8988T (cell line): ENCODE measurements around the gene OGDH.
"Not testable (repeated sequence)": the region's sequence is repeated elsewhere in the genome, so short reads cannot be mapped to it uniquely, and the experiment has no call there.

ENCODE experiments used
- DNase-seq: peaks from one replicate; pipeline ENCODE4 v3.0.0; 2011

Gene OGDH

DNA sequence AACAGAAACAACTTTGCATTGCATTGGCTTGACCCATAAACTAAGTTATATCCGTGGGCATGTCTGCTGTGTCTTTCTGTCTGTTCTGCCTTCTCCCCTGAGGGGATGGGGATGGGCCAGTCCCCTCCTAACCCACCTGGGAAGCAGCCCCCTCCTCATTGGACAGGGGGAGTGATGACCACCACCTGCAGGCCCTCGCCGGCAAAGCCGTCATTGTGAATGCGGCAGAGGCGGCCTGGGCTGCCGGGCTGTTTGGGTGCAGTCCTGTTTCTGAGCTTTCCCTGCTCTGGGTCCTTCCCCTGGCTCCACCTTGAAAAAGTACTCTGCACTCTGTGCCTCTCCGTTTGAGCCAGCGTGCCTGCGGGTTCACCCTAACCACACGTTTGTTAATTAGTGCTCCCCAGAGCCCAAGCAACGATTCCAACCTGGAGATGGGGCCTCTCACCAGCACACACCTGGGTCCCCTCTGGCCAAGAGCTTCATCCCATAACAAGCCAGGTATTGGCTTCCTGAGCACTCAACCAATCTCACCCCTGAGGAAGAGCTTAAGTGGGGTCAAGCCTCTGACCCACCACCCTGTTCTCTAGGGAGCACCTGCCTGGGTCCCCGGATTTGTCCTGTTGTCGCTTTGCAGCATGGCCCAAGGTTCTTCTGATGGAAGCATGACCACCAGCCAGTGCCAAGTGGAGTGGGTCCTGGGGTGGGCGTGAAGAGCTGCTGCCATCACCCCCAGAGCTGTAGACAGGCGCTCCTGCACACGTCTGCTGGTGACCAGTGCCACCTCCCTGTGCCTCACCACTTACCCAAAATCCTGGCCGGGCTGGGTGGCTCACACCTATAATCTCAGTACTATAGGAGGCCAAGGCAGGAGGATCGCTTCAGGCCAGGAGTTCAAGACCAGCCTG is 102.8 kb downstream of the OGDH start:
- DNase-seq = no peak

DNA sequence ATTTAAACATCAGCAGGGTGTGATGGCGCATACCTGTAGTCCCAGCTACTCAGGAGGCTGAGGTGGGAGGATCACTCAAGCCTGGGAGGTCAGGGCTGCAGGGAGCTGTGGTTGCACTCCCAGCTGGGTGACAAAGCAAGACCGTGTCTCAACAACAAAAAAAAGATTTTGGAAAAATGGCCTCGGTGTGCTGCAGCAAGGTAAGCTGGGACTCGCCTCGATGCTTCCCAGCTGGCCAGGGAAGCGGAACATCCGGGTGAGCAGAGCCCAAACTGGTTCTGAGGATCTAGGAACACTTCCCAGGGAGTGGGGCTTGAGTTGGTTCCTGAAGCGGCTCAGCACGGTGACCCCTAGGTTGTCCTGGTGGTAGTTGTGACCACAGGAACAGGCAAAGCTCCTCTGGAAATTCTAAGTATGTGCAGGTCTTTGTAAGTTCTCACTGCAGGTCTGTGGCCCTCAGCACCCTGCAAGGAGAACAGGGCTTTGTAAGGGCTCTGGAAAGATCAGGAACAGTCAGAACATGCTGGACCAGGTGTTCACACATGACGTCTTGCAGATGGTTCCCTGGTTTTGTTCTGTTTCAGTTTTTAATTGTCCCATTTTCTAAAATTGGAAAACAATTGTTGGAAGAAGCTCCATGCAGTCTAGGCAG is 103.6 kb downstream of the OGDH start:
- DNase-seq = no peak

DNA sequence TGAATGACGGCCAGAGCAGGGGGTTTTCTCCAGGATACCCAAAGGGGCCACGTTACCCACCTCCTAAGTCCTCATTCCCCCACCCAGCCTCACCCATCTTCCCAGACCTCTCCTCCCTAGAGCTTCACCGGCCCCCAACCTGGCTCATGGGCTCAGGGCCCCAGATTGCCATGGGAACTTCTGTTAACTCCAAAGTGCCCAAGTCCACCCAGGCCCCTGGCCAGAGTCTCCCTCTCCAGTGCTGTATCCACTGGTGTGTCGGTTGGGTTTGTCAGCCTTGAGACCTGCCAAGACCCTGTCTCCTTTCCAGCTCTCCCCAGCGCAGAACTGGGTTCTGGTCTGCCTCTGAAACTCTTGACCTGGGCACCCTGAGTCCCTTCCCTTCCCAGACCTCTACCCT is 105.1 kb downstream of the OGDH start:
- no peak for DNase-seq

- DNase-seq = no peak
These were observed 105.6 kb downstream of the OGDH start for GRCh38 chr7:44712012-44712411.

DNA sequence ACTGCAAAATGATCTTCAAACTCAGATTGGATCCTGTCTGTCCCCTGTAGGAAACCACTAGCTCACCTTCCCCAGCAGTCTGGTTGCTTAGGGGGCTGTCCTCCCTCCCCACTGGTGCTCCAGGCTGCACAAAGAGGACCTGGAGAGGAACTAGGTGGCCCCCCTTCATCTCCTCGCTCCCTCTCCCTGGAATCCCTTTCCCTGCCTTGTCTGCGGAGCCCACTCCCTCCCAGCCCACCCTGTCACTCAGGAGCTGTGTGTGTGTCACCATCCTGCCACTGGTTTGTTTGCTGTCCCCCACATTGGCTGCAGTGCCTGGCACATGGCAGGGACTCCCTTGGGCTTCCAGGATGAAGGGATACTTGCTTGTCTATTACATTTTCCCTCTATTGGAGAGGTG is 106.7 kb downstream of the OGDH start:
- DNase-seq = no peak

- DNase-seq = no peak
These were observed 107.4 kb downstream of the OGDH start for GRCh38 chr7:44713680-44714335.

GRCh38 chr7:44716205-44716604 is 109.8 kb downstream of the OGDH start:
- DNase-seq = no peak

GRCh38 chr7:44720301-44720700 is 113.9 kb downstream of the OGDH start:
- no peak for DNase-seq

DNA sequence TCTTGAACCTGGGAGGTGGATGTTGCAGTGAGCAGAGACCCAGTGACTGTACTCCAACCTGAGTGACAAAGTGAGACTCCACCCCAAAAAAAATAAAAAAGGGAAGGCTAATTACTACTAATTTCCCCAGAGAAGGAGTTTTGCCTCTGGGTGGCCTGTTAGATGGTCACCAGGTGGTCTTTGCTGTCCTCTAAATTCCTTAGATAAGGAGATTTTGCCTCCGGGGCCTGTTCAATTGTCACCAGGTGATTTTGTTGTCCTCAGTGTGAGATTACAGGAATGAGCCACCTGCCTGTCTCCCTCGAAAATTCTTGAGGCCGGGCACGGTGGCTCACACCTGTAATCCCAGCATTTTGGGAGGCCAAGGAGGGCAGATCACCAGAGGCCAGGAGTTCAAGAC is 117.8 kb downstream of the OGDH start:
- no peak for DNase-seq

DNA sequence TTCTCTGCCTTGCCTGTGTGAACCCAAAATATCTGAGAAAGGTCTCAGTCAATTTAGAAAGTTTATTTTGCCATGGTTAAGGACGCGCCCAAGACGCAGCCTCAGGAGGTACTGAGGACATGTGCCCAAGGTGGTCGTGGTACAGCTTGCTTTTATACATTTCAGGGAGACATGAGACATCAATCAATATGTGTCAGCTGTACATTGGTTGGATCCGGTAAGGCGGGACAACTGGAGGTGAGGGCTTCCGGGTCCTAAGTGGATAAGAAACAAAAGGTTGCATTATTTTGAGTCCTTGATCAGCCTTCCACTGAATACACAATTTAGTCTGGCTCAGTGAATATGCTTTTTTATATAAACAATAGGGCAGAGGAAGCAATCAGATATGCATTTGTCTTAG is 119.8 kb downstream of the OGDH start:
- DNase-seq = not testable (repeated sequence)

- no peak for DNase-seq
These were observed 120.9 kb downstream of the OGDH start for GRCh38 chr7:44727158-44727936.

DNA sequence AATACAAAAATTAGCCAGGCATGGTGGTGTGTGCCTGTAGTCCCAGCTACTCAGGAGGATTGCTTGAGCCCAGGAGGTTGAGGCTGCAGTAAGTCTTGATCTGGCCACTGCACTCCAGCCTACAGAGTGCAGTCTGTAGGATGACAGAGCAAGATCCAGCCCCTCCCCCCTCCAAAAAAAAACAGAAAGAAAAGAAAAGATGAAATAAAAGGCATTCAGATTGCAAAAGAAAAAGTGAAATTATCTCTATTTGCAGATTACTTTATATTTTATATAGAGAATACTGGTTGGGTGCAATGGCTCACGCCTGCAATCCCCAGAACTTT is 121.5 kb downstream of the OGDH start:
- no peak for DNase-seq

- DNase-seq = no peak
These were observed 123.6 kb downstream of the OGDH start for GRCh38 chr7:44729949-44730590.

DNA sequence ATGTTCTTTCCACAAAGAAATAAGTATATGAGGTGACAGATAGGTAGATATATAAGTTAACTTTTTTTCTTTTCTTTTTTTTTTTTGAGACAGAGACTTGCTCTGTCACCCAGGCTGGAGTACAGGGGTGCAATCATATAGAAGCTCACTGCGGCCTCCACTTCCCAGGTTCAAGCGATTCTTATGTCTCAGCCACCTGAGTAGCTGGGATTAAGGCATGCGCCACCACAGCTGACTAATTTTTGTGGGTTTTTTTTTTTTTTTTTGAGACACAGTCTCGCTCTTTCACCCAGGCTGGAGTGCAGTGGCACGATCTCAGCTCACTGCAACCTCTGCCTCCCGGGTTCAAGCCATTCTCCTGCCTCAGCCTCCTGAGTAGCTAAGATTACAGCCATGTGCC is 126.5 kb downstream of the OGDH start:
- not testable (repeated sequence) for DNase-seq

DNA sequence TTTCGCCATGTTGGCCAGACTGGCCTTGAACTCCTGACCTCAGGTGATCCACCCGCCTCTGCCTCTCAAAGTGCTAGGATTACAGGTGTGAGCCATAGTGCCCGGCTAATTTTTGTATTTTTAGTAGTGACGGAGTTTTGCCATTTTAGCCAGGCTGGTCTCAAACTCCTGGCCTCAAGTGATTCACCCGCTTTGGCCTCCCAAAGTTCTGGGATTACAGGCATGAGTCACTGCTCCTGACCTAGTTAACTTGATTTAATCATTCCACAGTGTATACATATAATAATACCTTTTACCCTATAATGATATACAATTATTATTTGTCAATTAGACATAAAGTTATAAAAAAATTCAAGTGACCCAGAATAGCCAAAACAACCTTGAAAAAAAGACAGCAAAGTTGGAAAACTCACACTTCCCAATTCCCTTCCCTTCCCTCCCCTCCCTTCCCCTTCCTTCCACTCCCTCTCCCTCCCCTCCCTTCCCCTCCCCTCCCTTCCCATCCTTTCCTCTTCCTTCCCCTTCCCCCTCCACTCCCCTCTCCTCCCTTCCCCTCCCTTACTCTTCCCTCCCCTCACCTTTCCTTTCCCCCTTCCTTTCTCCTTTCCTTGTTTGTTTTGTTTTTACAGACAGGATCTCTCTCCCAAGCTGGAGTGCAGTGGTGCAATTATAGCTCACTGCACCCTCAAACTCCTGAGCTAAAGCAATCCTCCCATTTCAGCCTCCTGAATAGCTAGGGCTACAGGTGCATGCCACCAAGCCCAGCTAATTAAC is 127.5 kb downstream of the OGDH start:
- no peak for DNase-seq

DNA sequence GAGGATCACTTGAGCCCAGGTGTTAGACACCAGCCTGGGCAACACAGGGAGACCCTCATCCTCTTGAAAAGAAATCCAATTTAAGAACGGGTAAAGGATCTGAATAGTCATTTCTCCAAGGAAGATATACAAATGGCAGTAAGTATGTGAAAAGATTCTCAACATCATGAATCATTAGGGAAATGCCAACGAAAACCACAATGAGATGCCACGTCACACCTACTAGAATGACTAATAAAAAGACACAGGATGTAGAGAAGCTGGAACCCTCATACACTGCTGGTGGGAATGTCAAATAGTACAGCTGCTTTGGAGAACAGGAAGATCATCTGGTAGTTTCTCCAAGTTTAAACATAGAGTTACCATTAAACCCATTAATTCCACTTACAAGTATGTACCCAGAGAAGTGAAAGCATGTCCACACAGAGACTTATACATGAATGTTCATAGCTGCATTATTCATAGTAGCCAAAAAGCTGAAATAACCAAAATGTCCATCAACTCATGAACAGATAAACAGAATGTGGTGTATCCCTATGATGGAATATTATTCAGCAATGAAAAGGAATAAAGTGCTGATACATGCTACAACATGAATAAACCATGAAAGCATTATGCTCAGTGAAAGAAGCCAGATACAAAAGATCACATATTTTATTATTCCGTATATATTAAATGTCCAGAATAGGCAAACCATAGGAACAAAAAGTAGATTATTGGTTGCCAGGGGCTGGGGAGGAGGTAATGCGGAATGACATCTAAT is 129.2 kb downstream of the OGDH start:
- no peak for DNase-seq

DNA sequence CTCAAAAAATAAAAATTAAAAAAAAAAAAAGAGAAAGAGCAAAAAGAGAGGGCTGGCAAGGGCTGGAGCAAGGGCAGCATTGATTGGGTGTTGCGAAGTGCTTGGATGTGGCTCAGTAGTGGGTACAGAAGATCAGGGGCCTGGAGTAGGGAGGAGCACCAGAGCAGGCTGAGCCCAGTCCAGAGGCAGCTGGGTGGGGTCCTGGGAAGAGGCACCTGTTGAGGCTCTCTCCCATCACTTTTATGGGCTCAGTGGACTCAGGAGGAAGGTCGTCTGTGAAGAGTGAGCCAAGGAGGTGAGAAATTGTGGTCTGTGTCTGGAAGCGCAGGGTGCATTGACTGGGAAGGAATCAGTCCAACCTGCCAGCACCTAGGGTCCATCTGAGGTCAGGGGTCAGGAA is 130.5 kb downstream of the OGDH start:
- DNase-seq = no peak

GRCh38 chr7:44738051-44738723 is 131.8 kb downstream of the OGDH start:
- DNase-seq = no peak

GRCh38 chr7:44738876-44739665 is 132.6 kb downstream of the OGDH start:
- no peak for DNase-seq

GRCh38 chr7:44740055-44740454 is 133.6 kb downstream of the OGDH start:
- DNase-seq = no peak
